Osteoblast (primary cell): ENCODE data around the gene OTUD6A. TPM values are rescaled to one million over a fixed set of nuclear protein-coding genes. Genes with fewer than 3 reads are reported as not detected.

Source experiments
- DNase-seq: peaks from one replicate; pipeline ENCODE4 v3.0.0; 2011; ENCODE audit warnings: low spot score, mixed read lengths; ENCODE audit not compliant: insufficient read length; ENCODE audit errors: missing footprints
- H2AFZ ChIP-seq: 2 replicates; pipeline ENCODE4 v1.6.0; 2011; ENCODE audit warnings: mild to moderate bottlenecking, low read length
- H3K27ac ChIP-seq: 2 replicates; pipeline ENCODE4 v1.5.1; 2011; ENCODE audit warnings: mild to moderate bottlenecking, low read depth, low read length, moderate library complexity
- H3K27me3 ChIP-seq: 2 replicates; pipeline ENCODE4 v1.6.0; 2012; ENCODE audit warnings: mild to moderate bottlenecking, control low read depth, inconsistent platforms, low read length, moderate library complexity; ENCODE audit not compliant: insufficient read depth
- H3K36me3 ChIP-seq: 2 replicates; pipeline ENCODE4 v1.5.1; 2011; ENCODE audit warnings: mild to moderate bottlenecking, low read length, control low read depth, moderate library complexity; ENCODE audit not compliant: insufficient read depth
- H3K4me1 ChIP-seq: 2 replicates; pipeline ENCODE4 v1.5.1; 2011; ENCODE audit warnings: mild to moderate bottlenecking, low read length, control low read depth, moderate library complexity; ENCODE audit not compliant: insufficient read depth
- H3K4me2 ChIP-seq: 2 replicates; pipeline ENCODE4 v1.6.0; 2011; ENCODE audit warnings: mild to moderate bottlenecking, low read length; ENCODE audit not compliant: insufficient read depth
- H3K4me3 ChIP-seq: fragments of 200-600 bp; sonication (generic); 3 replicates; pipeline ENCODE4 v1.5.1; 2012; ENCODE audit warnings: mild to moderate bottlenecking, low read length, inconsistent platforms; ENCODE audit not compliant: insufficient read depth
- H3K79me2 ChIP-seq: 2 replicates; pipeline ENCODE4 v1.6.0; 2012; ENCODE audit warnings: mild to moderate bottlenecking, low read length, control low read depth, inconsistent platforms; ENCODE audit not compliant: insufficient read depth
- H3K9me3 ChIP-seq: 2 replicates; pipeline ENCODE4 v1.5.1; 2011; ENCODE audit warnings: low read depth, low read length, control low read depth
- H4K20me1 ChIP-seq: 2 replicates; pipeline ENCODE4 v1.6.0; 2012; ENCODE audit warnings: mild to moderate bottlenecking, low read length, control low read depth; ENCODE audit not compliant: insufficient read depth
- CTCF ChIP-seq: IDR thresholded peaks from 2 replicates; pipeline ENCODE4 v1.5.1; 2011; ENCODE audit warnings: mild to moderate bottlenecking, low read depth, low read length, moderate library complexity; ENCODE audit errors: extremely low read depth
- total RNA-seq: library from RNA; depleted of rRNA; stranded (reverse); fragments of >200 nt; gene quantifications from 2 replicates; pipeline ENCODE4 v1.2.3, GENCODE V29; 2012

The OTUD6A gene
- total RNA-seq, 1 donor: not detected

- no peaks in the 10 kb centered on the region for H3K4me1 ChIP-seq
- DNase-seq: no peak
- no peaks in the 10 kb centered on the region for H4K20me1 ChIP-seq
- H3K36me3 ChIP-seq: no peaks in the 10 kb centered on the region
- no peaks in the 10 kb centered on the region for H3K79me2 ChIP-seq
- H3K4me3 ChIP-seq: no peak overlapping the region
- H2AFZ ChIP-seq: no peak overlapping the region
- TF ChIP-seq CTCF: no peak
- H3K9me3 ChIP-seq: no peaks in the 10 kb centered on the region
- peaks cover 22% of the 10 kb centered on the region for H3K27me3 ChIP-seq
- no peak overlapping the region for H3K4me2 ChIP-seq
- no peak overlapping the region for H3K27ac ChIP-seq
These were observed 39.6 kb upstream of the OTUD6A start for GRCh38 chrX:70022616-70023015.

GRCh38 chrX:70025464-70025863 lies 36.8 kb upstream of the OTUD6A start:
- Histone ChIP-seq H3K4me3 (no peak overlapping the region), H3K4me1 (no peaks in the 10 kb centered on the region), H3K79me2 (no peaks in the 10 kb centered on the region), H3K36me3 (no peaks in the 10 kb centered on the region), H3K27ac (no peak overlapping the region), H3K27me3 (peaks cover 44% of the 10 kb centered on the region), H2AFZ (no peak overlapping the region), H4K20me1 (no peaks in the 10 kb centered on the region), H3K4me2 (no peak overlapping the region), H3K9me3 (no peaks in the 10 kb centered on the region)
- no peak for DNase-seq
- no peak for TF ChIP-seq CTCF

- no peak for DNase-seq
These were observed 36.0 kb upstream of the OTUD6A start for GRCh38 chrX:70026112-70026850.

More at GRCh38 chrX:70026112-70026850, 36.0 kb upstream of the OTUD6A start:
- Histone ChIP-seq H3K36me3 (no peaks in the 10 kb centered on the region), H3K79me2 (no peaks in the 10 kb centered on the region), H3K4me1 (no peaks in the 10 kb centered on the region), H3K27me3 (peaks cover 42% of the 10 kb centered on the region), H3K9me3 (no peaks in the 10 kb centered on the region), H3K27ac (no peak overlapping the region), H3K4me3 (no peak overlapping the region), H2AFZ (no peak overlapping the region), H4K20me1 (no peaks in the 10 kb centered on the region), H3K4me2 (no peak overlapping the region)
- TF ChIP-seq CTCF: no peak
